Esophagus squamous epithelium (tissue), 5 donors: ENCODE data around the gene RBM12. TPM values are rescaled to one million over a fixed set of nuclear protein-coding genes. Genes with fewer than 3 reads are reported as not detected.

Source experiments
- DNase-seq: peaks from one replicate; lab custom pipeline; 2025; lab: John Stamatoyannopoulos, UW
- H3K27ac ChIP-seq, 4 donors: fragments of 200-600 bp; sonication (generic); one replicate each; pipeline ENCODE4 v1.5.1; 2016 to 2019; ENCODE audit warnings: mild to moderate bottlenecking in 1 of 4
- H3K27me3 ChIP-seq, 4 donors: fragments of 200-600 bp; sonication (generic); 1 replicate in 3 of 4; 2 replicates in 1 of 4; pipeline versions ENCODE4 v1.5.1 to v1.6.0; 2017 to 2021; ENCODE audit warnings: antibody characterized with exemption in 1 of 4
- H3K36me3 ChIP-seq, 3 donors: fragments of 200-600 bp; sonication (generic); one replicate each; pipeline ENCODE4 v1.5.1; 2016 to 2019
- H3K4me1 ChIP-seq, 3 donors: fragments of 200-600 bp; sonication (generic); one replicate each; pipeline ENCODE4 v1.5.1; 2017 to 2019
- H3K4me3 ChIP-seq, 4 donors: fragments of 200-600 bp; sonication (generic); 1 replicate in 3 of 4; 2 replicates in 1 of 4; pipeline ENCODE4 v1.5.1; 2016 to 2019; ENCODE audit warnings: mild to moderate bottlenecking in 2 of 4, moderate library complexity in 1 of 4
- H3K9me3 ChIP-seq, 3 donors: fragments of 200-600 bp; sonication (generic); one replicate each; pipeline ENCODE4 v1.5.1; 2016 to 2019
- CTCF ChIP-seq, 6 experiments: fragments of 450-650 bp in 4 of 6; fragments of 200-600 bp in 2 of 6; sonication (generic) in 2 of 6; IDR thresholded peaks; one replicate each; pipeline ENCODE4 v1.5.1; 2016 to 2019; ENCODE audit warnings: antibody characterized with exemption in 6 of 6, mild to moderate bottlenecking in 4 of 6, moderate library complexity in 4 of 6
- POLR2A ChIP-seq, 4 donors: fragments of 450-650 bp; IDR thresholded peaks; one replicate each; pipeline ENCODE4 v1.6.1; 2017; ENCODE audit warnings: antibody characterized with exemption in 4 of 4, mild to moderate bottlenecking in 4 of 4, moderate library complexity in 3 of 4
- WGBS, 2 donors: methylation state at CpG; one replicate each; pipeline ENCODE4 v1.1.5; 2018; 5-methylcytosine and 5-hydroxymethylcytosine counted together
- intact Hi-C: fragments of 100-400 bp; cut with DNase I; formaldehyde crosslinking; loops from one replicate; pipeline ENCODE4 v1.15.0; 2022
- total RNA-seq, 4 donors: library from RNA; depleted of rRNA; stranded (reverse); fragments of >200 nt; gene quantifications; one replicate each; pipeline ENCODE4 v1.1.0, GENCODE V29; 2016
- donor health status: DM: yes; HTN: yes; CAD: no.

Gene RBM12
- total RNA-seq, 4 donors from 2014 or later = 14.2 to 35.5 (median 30.0) TPM

DNA sequence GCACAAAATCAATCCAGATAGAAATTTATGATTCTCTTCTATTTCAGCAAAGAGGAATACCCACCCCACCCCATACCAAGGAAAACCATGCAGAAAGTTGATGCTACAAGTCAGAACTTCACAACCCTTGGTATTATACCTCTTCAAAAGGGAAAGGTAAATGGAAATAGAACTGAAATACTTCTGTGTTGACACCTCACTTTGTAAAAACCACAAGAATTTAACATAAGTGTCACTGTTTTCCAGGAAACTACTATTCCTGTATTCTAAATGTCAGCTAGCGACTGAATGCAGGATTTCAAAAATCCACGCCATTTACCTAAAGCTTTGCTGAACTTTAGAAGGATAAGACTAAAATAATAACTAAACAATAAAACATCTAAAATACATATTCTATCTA lies 3.6 kb downstream of the RBM12 start:
- peaks cover 0 to 7% (median 0%) of the 10 kb centered on the region in 3 donors for H3K36me3 ChIP-seq
- intact Hi-C loops = no loop called here
- 31 to 44% methylated on average over 2 of the region's 2 CpGs for WGBS, 2 donors
- no peaks in the 10 kb centered on the region for H3K9me3 ChIP-seq
- H3K4me1 ChIP-seq = peaks cover 11 to 81% (median 40%) of the 10 kb centered on the region in 3 donors
- TF ChIP-seq CTCF (IDR thresholded peaks at IDR 0.05) (no peak), POLR2A (IDR thresholded peaks at IDR 0.05) (no peak)
- peak overlapping the region in 2 of 4 donors; percentile 14 to 98 for H3K27ac ChIP-seq
- no peaks in the 10 kb centered on the region for H3K27me3 ChIP-seq
- no peak for DNase-seq
- peak overlapping the region in 2 of 4 donors; percentile 8 to 96 for H3K4me3 ChIP-seq

DNA sequence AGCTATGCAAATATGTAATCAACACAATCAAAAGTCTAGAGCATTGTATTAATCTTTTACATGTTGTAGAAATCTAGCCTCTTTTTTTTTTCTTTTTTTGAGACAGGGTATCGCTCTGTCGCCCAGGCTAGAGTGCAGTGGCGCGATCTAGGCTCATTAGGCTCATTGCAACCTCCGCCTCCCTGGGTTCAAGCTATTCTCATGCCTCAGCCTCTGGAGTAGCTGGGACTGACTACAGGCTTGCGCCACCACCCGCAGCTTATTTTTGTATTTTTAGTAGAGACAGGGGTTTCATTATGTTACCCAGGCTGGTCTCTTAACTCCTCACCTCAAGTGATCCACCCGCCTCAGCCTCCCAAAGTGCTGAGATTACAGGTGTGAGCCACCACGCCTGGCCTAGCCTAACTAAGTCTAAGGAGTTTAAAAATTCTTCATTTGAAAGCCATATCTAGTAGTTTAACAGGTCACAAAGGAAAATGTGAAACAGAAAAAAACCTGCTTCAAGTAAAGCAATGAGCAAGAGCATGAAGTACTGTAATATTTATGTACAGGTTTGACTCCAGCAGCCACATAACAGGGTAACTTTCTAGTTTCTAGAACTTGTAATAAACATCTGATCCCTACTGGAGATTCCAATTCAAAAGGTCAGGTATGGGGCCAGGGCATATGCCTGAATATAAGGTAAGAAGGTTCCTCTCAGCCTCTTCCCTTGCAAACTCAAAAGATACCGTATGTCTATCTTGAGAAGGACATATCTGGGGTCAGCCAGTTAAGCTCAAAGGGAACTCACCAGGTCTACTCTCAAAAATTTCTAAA lies 4.4 kb downstream of the RBM12 start:
- Histone ChIP-seq H3K4me1 (peaks cover 11 to 81% (median 40%) of the 10 kb centered on the region in 3 donors), H3K36me3 (peaks cover 0 to 13% (median 0%) of the 10 kb centered on the region in 3 donors), H3K4me3 (no peak overlapping the region), H3K27me3 (no peaks in the 10 kb centered on the region), H3K9me3 (no peaks in the 10 kb centered on the region), H3K27ac (peak overlapping the region in 1 of 4 donors; percentile 98)
- DNase-seq = no peak
- no peak for TF ChIP-seq POLR2A (IDR thresholded peaks at IDR 0.05)
- no peak for TF ChIP-seq CTCF (IDR thresholded peaks at IDR 0.05)
- WGBS, 2 donors = 85 to 86% methylated on average over 10 of the region's 10 CpGs
- intact Hi-C loops = no loop called here

DNA sequence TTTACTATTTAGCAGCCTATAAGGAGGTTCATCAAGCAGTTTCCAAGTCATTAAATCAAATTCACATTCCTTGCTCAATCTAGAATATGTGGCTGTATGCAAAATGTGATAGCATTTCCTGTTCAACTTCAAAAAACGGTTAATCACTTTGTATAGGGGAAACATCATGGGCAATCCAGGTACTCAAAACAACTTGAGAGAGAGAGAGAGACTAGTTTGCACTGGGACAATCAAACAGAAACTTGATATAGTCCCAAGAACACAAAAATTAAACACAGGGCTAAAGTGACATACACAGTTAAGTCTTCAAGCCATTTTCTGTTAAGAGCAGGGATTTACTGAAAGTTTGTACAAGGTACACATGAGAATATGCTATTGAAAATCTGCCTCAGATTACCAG lies 7.4 kb downstream of the RBM12 start:
- H3K4me1 ChIP-seq = peaks cover 6 to 72% (median 32%) of the 10 kb centered on the region in 3 donors
- TF ChIP-seq POLR2A (IDR thresholded peaks at IDR 0.05) (no peak), CTCF (IDR thresholded peaks at IDR 0.05) (no peak)
- intact Hi-C loops = no loop called here
- DNase-seq = no peak
- 0% methylated on average over 1 of the region's 1 CpG for WGBS, 2 donors
- no peaks in the 10 kb centered on the region for H3K27me3 ChIP-seq
- no peaks in the 10 kb centered on the region for H3K9me3 ChIP-seq
- H3K4me3 ChIP-seq = no peak overlapping the region
- H3K36me3 ChIP-seq = peaks cover 6 to 44% (median 10%) of the 10 kb centered on the region in 3 donors
- no peak overlapping the region for H3K27ac ChIP-seq

DNA sequence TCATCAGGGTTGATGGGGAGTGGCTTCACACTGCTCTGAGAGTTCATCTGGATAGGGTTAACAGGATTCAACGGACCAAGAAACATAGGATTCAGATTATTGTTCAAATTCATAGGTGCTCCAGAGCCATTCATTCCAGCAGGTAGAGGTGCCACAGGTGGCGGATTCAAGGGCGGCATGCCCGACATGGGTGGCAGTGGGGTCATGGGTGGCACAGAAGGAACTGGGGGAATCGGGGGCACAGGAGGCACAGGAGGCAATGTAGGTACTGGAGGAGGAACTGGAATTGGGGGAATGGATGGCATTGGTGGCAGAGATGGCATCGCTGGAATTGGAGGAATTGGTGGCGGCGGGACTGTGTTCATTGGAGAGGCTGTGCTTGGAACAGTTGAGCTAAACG lies 10.3 kb downstream of the RBM12 start:
- TF ChIP-seq CTCF (IDR thresholded peaks at IDR 0.05) (no peak), POLR2A (IDR thresholded peaks at IDR 0.05) (no peak)
- intact Hi-C loops = no loop called here
- DNase-seq = no peak
- 97 to 99% methylated on average over 9 of the region's 9 CpGs for WGBS, 2 donors
- H3K9me3 ChIP-seq = no peaks in the 10 kb centered on the region
- peaks cover 0 to 59% (median 14%) of the 10 kb centered on the region in 3 donors for H3K4me1 ChIP-seq
- H3K36me3 ChIP-seq = peaks cover 6 to 58% (median 10%) of the 10 kb centered on the region in 3 donors
- H3K27me3 ChIP-seq = no peaks in the 10 kb centered on the region
- no peak overlapping the region for H3K4me3 ChIP-seq
- no peak overlapping the region for H3K27ac ChIP-seq

GRCh38 chr20:35653893-35654292 lies 10.8 kb downstream of the RBM12 start:
- Histone ChIP-seq H3K4me1 (peaks cover 0 to 59% (median 14%) of the 10 kb centered on the region in 3 donors), H3K27ac (no peak overlapping the region), H3K36me3 (peaks cover 6 to 58% (median 10%) of the 10 kb centered on the region in 3 donors), H3K27me3 (no peaks in the 10 kb centered on the region), H3K9me3 (no peaks in the 10 kb centered on the region), H3K4me3 (no peak overlapping the region)
- TF ChIP-seq CTCF (IDR thresholded peaks at IDR 0.05) = no peak
- no peak for TF ChIP-seq POLR2A (IDR thresholded peaks at IDR 0.05)
- 95 to 98% methylated on average over 4 of the region's 4 CpGs for WGBS, 2 donors
- no peak for DNase-seq
- intact Hi-C loops = no loop called here
